ENCODE results near the gene IGFN1.
"Not testable (repeated sequence)": the region's sequence is repeated elsewhere in the genome, so short reads cannot be mapped to it uniquely, and the experiment has no call there.

The IGFN1 gene

GRCh38 chr1:201251411-201251810, 60.8 kb downstream of the IGFN1 start:
- no peak for DNase-seq

DNA sequence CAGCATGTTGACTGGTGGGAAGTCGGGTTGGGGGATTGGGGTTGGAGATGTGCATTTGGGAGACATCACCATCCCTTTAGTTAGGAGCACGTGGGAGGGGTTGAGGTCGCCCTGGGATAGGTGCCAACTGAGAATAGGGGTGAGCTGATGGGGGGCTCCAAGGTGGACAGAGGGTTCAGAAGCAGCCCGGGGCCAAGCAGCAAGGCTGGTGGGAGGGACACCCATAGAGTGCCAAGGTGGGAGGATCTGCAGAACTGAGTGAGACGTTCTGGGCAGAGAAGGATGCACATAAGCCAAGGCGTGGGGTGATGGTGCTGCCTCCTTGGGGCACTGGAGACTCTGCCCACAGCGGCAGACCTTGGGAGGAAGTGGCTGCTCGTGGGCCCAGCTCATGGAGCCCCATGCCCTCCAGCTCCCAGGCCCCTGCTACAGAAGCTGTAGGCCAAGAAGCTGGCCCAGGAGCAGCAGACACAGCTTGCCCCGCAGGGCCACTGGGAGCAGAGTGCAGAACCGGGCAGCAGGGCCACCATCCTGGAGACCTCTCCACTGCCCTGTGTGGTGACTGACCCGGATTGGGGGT, 61.3 kb downstream of the IGFN1 start:
- no peak for DNase-seq

GRCh38 chr1:201252944-201253371, 62.3 kb downstream of the IGFN1 start:
- no peak for DNase-seq

GRCh38 chr1:201253411-201253810, 62.8 kb downstream of the IGFN1 start:
- DNase-seq = no peak

DNA sequence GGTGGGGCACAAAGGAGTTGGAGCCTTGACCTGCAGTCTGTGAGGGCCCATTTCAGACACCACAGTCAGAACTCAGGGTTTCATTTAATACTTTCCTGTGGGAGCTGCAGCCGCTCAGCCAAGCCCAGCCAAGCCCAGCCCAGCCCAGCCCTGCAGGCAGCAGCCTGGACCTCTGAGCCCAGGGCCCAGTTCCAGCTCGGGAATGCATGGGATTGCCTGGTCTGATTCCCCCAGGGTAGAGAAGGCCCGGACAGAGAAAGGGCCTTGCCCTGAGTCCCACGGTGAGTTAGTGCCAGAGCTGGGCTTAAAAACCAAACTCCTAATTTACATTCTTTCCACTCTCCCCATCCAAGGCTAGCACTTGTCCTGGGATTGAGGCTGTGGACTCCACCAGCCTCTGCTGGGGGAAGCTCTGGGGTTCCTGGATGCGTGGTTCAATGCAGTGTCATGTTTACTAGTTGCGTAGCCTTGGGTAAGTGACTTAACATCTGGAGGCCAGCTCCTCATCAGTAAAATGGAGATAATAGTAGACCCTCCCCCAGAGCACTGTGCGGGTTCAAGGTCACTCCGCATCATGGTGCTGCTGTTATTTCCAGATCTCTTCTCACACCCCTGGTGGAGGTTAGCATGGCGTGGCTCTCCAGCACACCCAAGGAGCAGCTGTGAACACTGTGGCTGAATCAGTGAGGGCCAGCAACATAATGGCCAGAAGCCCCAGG, 63.4 kb downstream of the IGFN1 start:
- no peak for DNase-seq

GRCh38 chr1:201254625-201255478, 64.2 kb downstream of the IGFN1 start:
- DNase-seq = no peak

DNA sequence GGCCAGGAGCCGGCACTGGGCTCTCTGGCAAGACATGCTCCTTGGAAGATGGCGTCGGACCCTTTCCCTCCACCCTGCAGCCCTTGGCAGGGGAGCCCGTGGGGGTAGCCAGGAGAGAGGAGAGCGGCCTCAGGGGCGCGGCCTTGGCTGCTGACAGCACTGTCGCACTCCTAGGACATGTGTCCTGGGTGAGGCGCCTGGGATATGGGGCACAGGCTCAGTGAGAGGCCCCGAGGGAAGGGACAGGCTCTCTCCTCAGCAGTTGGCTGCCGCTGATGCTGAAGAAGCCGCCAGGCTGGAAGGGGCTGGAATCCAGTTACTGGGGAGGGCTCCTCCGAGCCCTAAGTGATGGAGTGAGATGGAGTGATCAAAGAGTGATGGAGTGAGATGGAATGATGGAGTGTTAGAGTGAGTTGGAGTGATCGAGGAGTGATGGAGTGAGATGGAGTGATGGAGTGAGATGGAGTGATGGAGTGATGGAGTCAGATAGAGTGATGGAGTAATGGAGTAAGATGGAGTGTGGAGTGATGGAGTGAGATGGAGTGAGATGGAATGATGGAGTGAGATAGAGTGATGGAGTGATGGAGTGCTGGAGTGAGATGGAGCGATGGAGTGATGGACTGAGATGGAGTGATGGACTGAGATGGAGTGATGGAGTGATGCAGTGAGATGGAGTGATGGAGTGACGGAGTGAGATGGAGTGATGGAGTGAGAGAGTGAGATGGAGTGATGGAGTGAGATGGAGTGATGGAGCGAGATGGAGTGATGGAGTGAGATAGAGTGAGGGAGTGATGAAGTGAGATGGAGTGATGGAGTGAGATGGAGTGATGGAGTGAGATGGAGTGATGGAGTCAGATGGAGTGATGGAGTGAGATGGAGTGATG, 65.1 kb downstream of the IGFN1 start:
- no peak for DNase-seq

DNA sequence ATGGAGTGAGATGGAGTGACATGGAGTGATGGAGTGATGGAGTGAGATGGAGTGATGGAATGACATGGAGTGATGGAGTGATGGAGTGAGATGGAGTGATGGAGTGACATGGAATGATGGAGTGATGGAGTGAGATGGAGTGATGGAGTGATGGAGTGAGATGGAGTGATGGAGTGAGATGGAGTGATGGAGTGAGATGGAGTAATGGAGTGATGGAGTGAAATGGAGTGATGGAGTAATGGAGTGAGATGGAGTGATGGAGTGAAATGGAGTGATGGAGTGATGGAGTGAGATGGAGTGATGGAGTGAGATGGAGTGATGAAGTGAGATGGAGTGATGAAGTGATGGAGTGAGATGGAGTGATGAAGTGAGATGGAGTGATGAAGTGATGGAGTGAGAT, 67.5 kb downstream of the IGFN1 start:
- DNase-seq = not testable (repeated sequence)

- no peak for DNase-seq
These were observed 68.2 kb downstream of the IGFN1 start for GRCh38 chr1:201258763-201259230.

DNA sequence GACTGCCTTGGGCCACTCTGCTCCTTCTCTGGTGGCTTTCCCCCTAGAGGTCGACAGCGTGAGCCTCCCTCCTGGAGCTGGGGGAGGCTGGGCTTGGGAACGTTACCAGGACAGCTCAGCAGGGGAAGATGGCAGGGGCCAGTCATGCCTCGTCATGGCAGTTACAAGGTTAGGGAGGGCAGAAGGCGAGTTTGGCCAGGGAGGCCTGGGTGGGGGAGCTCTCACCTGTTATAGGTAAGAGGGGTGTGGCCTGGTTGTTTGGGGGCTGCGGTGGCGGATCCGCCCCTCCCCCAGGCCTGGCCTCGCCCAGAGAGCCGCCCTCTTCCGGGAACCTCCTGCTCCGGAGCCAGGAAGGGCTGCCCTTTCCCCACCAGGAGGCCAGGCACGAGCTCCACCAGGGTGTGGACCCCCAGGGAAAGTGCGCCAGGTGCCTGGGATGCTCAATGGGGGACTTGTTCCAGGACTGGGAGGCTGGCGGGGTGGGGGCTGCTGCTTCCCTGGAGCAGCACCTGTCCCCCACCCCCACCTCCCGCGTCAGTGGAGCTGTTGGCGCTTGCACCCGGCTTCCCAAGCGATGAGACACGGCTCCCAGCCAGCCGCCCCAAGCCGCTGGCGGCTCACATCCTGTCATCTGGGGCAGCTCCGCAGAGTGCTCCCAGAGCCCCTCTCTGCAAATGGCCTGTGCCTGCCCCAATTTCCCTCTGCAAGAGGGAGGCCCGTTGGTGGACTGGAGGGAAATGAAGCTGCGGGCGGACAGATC, 69.0 kb downstream of the IGFN1 start:
- DNase-seq = no peak

GRCh38 chr1:201260236-201260590, 69.6 kb downstream of the IGFN1 start:
- no peak for DNase-seq

GRCh38 chr1:201260648-201261311, 70.2 kb downstream of the IGFN1 start:
- no peak for DNase-seq

- no peak for DNase-seq
These were observed 71.3 kb downstream of the IGFN1 start for GRCh38 chr1:201261771-201262547.

- no peak for DNase-seq
These were observed 72.5 kb downstream of the IGFN1 start for GRCh38 chr1:201262963-201263608.

GRCh38 chr1:201264072-201264471, 73.4 kb downstream of the IGFN1 start:
- no peak for DNase-seq

GRCh38 chr1:201264554-201264953, 73.9 kb downstream of the IGFN1 start:
- no peak for DNase-seq

DNA sequence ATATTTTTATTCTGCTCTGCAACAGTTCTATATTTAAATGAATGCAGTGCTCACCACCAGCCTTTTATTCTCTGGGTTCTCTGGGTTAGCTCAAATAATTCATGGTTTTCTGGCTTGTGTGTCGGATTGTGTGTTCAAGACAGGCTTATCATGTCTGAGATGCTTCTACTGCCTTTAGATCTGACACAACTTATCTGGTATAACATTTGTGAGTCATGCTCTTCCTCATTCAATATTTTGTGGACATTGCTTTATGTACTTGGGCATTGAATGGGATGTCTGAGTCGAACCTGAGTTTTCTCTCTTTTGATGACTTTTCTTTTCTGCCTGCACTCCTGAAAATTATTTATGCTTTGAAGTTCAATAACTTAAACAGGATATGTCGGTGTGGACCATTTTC, 75.1 kb downstream of the IGFN1 start:
- DNase-seq = no peak

DNA sequence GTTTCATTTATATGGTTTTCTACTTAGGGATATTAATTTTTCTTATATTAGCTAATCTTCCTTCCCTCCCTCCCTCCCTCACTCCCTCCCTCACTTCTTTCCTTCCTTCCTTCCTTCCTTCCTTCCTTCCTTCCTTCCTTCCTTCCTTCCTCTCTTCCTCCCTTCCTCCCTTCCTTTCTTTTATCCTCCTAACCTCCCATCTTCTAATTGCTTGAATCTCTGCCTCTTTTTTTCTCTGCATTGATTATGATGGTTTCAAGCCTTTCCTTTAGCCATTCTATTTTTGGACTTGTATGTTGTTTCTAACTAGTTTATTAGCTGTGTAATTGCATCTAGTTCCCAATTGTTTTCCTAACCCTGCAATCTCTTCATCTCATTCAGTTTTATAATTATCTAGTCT, 75.7 kb downstream of the IGFN1 start:
- no peak for DNase-seq

DNA sequence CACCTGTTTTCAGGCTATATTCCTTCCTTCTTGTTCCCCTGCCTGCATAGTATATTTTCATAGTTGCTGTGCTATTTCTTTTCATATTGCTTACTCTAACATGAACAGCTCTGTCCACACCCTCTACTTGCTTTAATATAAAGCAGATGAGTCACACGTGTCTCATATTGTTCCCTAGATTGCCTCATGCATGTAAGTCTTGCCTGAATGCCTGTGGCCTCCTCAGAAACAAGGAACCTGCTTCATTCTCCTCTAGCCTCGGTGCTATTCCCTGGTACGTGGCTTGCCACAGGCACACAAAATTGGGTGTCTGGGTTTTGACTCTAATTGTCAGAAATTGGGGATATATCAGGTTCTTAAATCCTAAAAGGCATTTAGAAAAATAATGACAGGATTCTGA, 76.2 kb downstream of the IGFN1 start:
- DNase-seq = no peak
